ENCODE results near the gene HSPB6. TPM values are rescaled to one million over a fixed set of nuclear protein-coding genes. Genes with fewer than 3 reads are reported as not detected.
A peak's percentile ranks its signal among the peaks of the same experiment; 100 is the strongest.
"Not testable (repeated sequence)": the region's sequence is repeated elsewhere in the genome, so short reads cannot be mapped to it uniquely, and the experiment has no call there.

The HSPB6 gene
- total and polyA plus RNA-seq, 7 donors = 4.4 to 275 (median 59.4) TPM

- peaks cover 78 to 100% (median 96%) of the 10 kb centered on the region in 4 donors for H3K36me3 ChIP-seq
- WGBS, 2 donors = 94 to 95% methylated on average over 19 of the region's 19 CpGs
- no peaks in the 10 kb centered on the region for H3K27me3 ChIP-seq
- no peak overlapping the region for H3K4me3 ChIP-seq
- no peaks in the 10 kb centered on the region for H3K9me3 ChIP-seq
- no peaks in the 10 kb centered on the region for H3K4me1 ChIP-seq
- intact Hi-C loops (cut with DNase I) = no loop called here
- DNase-seq = no peak
- H3K27ac ChIP-seq = no peak overlapping the region
- no peak for TF ChIP-seq EP300 (IDR thresholded peaks at IDR 0.05)
These were observed 28.7 kb downstream of the HSPB6 start for GRCh38 chr19:35727956-35728706.

GRCh38 chr19:35727053-35727955, 29.5 kb downstream of the HSPB6 start:
- H3K36me3 ChIP-seq = peaks cover 80 to 100% (median 97%) of the 10 kb centered on the region in 4 donors
- TF ChIP-seq POLR2AphosphoS5 (IDR thresholded peaks at IDR 0.05) (no peak), POLR2A (IDR thresholded peaks at IDR 0.05) (no peak), CTCF (IDR thresholded peaks at IDR 0.05) (no peak), EP300 (IDR thresholded peaks at IDR 0.05) (no peak)
- H3K9me3 ChIP-seq = no peaks in the 10 kb centered on the region
- WGBS, 2 donors = 96% methylated on average over 25 of the region's 25 CpGs
- H3K4me1 ChIP-seq = no peaks in the 10 kb centered on the region
- no peaks in the 10 kb centered on the region for H3K27me3 ChIP-seq
- intact Hi-C loops (cut with DNase I) = no loop called here
- peak; percentile 57 for DNase-seq
- no peak overlapping the region for H3K27ac ChIP-seq
- H3K4me3 ChIP-seq = no peak overlapping the region

DNA sequence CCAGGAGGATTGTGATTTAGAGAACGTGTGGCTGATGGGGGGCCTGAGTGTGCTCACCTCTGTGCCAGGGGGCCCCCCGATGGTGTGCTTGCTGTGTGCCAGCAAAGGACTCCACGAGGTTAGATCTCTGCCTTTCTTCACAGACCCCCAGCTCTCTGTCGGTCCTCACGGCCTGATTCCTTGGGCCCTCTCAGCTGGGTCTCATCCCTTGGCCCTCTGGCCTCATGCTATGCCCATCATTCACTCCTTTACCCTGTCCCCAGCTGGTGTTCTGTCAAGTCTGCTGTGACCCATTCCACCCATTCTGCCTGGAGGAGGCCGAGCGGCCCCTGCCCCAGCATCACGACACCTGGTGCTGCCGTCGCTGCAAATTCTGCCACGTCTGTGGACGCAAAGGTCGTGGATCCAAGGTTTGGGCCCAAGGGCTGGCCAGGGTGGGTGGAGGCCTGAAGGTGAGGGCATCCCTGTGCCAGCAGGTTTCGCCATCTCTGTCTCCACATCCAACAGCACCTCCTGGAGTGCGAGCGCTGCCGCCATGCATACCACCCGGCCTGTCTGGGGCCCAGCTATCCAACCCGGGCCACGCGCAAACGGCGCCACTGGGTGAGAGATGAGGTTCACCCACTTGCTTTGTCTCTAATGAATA, 31.5 kb downstream of the HSPB6 start:
- no peaks in the 10 kb centered on the region for H3K9me3 ChIP-seq
- H3K4me3 ChIP-seq = no peak overlapping the region
- DNase-seq = peak; percentile 54
- H3K36me3 ChIP-seq = peaks cover 68 to 100% (median 86%) of the 10 kb centered on the region in 4 donors
- no peak overlapping the region for H3K27ac ChIP-seq
- no peaks in the 10 kb centered on the region for H3K27me3 ChIP-seq
- no peak for TF ChIP-seq EP300 (IDR thresholded peaks at IDR 0.05)
- no peak for TF ChIP-seq CTCF (IDR thresholded peaks at IDR 0.05)
- TF ChIP-seq POLR2A (IDR thresholded peaks at IDR 0.05) = no peak
- no peak for TF ChIP-seq POLR2AphosphoS5 (IDR thresholded peaks at IDR 0.05)
- intact Hi-C loops (cut with DNase I) = no loop called here
- H3K4me1 ChIP-seq = no peaks in the 10 kb centered on the region
- 97% methylated on average over 23 of the region's 23 CpGs for WGBS, 2 donors

- 97 to 99% methylated on average over 12 of the region's 12 CpGs for WGBS, 2 donors
- no peak for TF ChIP-seq EP300 (IDR thresholded peaks at IDR 0.05)
- TF ChIP-seq POLR2A (IDR thresholded peaks at IDR 0.05) = no peak
- TF ChIP-seq CTCF (IDR thresholded peaks at IDR 0.05) = no peak
- no peak for TF ChIP-seq POLR2AphosphoS5 (IDR thresholded peaks at IDR 0.05)
These were observed 32.3 kb downstream of the HSPB6 start for GRCh38 chr19:35724560-35724959.

DNA sequence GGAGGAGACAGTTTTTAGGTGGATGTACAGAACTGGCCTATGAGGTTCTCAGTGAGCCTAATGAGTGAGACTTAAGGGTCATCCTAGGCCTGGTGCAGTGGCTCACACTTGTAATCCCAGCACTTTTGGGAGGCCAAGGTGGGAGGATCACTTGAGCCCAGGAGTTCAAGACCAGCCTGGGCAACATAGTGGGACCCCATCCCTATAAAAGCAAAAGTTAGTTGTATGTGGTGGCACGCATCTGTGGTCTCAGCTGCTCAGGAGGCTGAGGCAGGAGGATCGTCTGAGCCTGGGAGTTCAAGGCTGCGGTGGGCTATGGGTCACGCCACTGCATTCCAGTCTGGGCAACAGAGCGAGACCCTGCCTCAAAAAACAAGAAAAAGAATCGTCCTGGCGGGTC, 32.7 kb downstream of the HSPB6 start:
- H3K4me3 ChIP-seq; H3K9me3 ChIP-seq; intact Hi-C loops (cut with DNase I); DNase-seq; H3K27ac ChIP-seq; H3K4me1 ChIP-seq; H3K27me3 ChIP-seq: not testable (repeated sequence)
- 96% methylated on average over 7 of the region's 7 CpGs for WGBS, 2 donors
- peaks cover 57 to 97% (median 74%) of the 10 kb centered on the region in 4 donors for H3K36me3 ChIP-seq

More at GRCh38 chr19:35724560-35724959, 32.3 kb downstream of the HSPB6 start:
- Histone ChIP-seq H3K27me3 (no peaks in the 10 kb centered on the region), H3K4me1 (peaks cover 0 to 6% (median 4%) of the 10 kb centered on the region in 4 donors), H3K27ac (no peak overlapping the region), H3K36me3 (peaks cover 61 to 100% (median 79%) of the 10 kb centered on the region in 4 donors), H3K4me3 (no peak overlapping the region), H3K9me3 (no peaks in the 10 kb centered on the region)
- intact Hi-C loops (cut with DNase I) = no loop called here
- no peak for DNase-seq

Measured in sigmoid colon (tissue), 7 donors.